Activated CD8-positive, alpha-beta memory T cell treated with anti-CD3 and anti-CD28 coated beads, Interleukin-2, amount 10 ng/mL, durations not matched to agents 7 days and 5 days (primary cell): ENCODE measurements around the gene ADCY4. TPM values are rescaled to one million over a fixed set of nuclear protein-coding genes. Genes with fewer than 3 reads are reported as not detected.

ENCODE experiments used
- total RNA-seq, 2 experiments: library from RNA; stranded (reverse); gene quantifications; one replicate each; pipeline ENCODE4 v1.2.3, GENCODE V29; 2021

Gene ADCY4
- total RNA-seq, 2 experiments from 2014 or later, result 1.6 to 3.4 TPM

Other genes starting within 250 kb of the ADCY4 start
- gene PCK2, start 240.8 kb downstream of the ADCY4 start, total RNA-seq, result 10 to 100 TPM; 61.7 to 87.0 TPM
- gene DCAF11, start 220.3 kb downstream of the ADCY4 start, total RNA-seq, result 10 to 100 TPM; 86.3 to 94.4 TPM
- gene NRL, start 220.1 kb downstream of the ADCY4 start, total RNA-seq, result 1 to 10 TPM; 2.6 to 3.2 TPM
- gene FITM1, start 204.4 kb downstream of the ADCY4 start, total RNA-seq, result under 1 TPM; 0.77 to 0.91 TPM
- 100 to 1,000 TPM; 420 to 454 TPM for gene PSME1, start 198.9 kb downstream of the ADCY4 start, total RNA-seq
- gene EMC9, start 193.5 kb downstream of the ADCY4 start, total RNA-seq, result 10 to 100 TPM; 45.5 to 56.1 TPM
- 100 to 1,000 TPM; 577 to 623 TPM for gene PSME2, start 188.5 kb downstream of the ADCY4 start, total RNA-seq
- 100 to 1,000 TPM; 129 to 149 TPM for gene RNF31, start 187.6 kb downstream of the ADCY4 start, total RNA-seq
- gene IRF9, start 173.8 kb downstream of the ADCY4 start, total RNA-seq, result 100 to 1,000 TPM; 238 to 295 TPM
- 10 to 100 TPM; 52.9 to 92.8 TPM for gene REC8, start 163.0 kb downstream of the ADCY4 start, total RNA-seq
- 10 to 100 TPM; 32.4 to 54.9 TPM for gene IPO4, start 146.3 kb downstream of the ADCY4 start, total RNA-seq
- gene TM9SF1, start 139.6 kb downstream of the ADCY4 start, total RNA-seq, result 10 to 100 TPM; 26.7 to 32.8 TPM
- gene TSSK4, start 129.4 kb downstream of the ADCY4 start, total RNA-seq, result under 1 TPM in 1 of 2 experiments, not detected in 1; 0.42 TPM
- gene CHMP4A, start 121.6 kb downstream of the ADCY4 start, total RNA-seq, result 10 to 100 TPM; 80.5 to 82.5 TPM
- gene MDP1, start 119.0 kb downstream of the ADCY4 start, total RNA-seq, result 10 to 100 TPM; 11.4 to 16.9 TPM
- 100 to 1,000 TPM; 181 to 205 TPM for gene NEDD8, start 102.7 kb downstream of the ADCY4 start, total RNA-seq
- gene GMPR2, start 102.1 kb downstream of the ADCY4 start, total RNA-seq, result 10 to 100 TPM; 70.6 to 71.3 TPM
- gene TINF2, start 92.4 kb downstream of the ADCY4 start, total RNA-seq, result 100 to 1,000 TPM; 111 to 130 TPM
- gene TGM1, start 71.9 kb downstream of the ADCY4 start, total RNA-seq, result 1 to 10 TPM; 3.0 to 5.1 TPM
- 10 to 100 TPM; 34.3 to 44.6 TPM for gene RABGGTA, start 63.5 kb downstream of the ADCY4 start, total RNA-seq
- 10 to 100 TPM; 14.2 to 26.5 TPM for gene DHRS1, start 35.3 kb downstream of the ADCY4 start, total RNA-seq
- gene NOP9, start 35.2 kb downstream of the ADCY4 start, total RNA-seq, result 10 to 100 TPM; 34.2 to 38.3 TPM
- gene CIDEB, start 27.1 kb downstream of the ADCY4 start, total RNA-seq, result 10 to 100 TPM; 24.5 to 44.2 TPM
- gene LTB4R2, start 24.9 kb downstream of the ADCY4 start, total RNA-seq, result 10 to 100 TPM; 12.6 to 18.8 TPM
- gene LTB4R, start 23.6 kb downstream of the ADCY4 start, total RNA-seq, result 10 to 100 TPM; 15.6 to 32.5 TPM
- 10 to 100 TPM; 22.9 to 29.4 TPM for gene RIPK3, start 4.9 kb upstream of the ADCY4 start, total RNA-seq
- 1 to 10 TPM in 1 of 2 experiments, not detected in 1; 1.3 TPM for gene NFATC4, start 33.1 kb upstream of the ADCY4 start, total RNA-seq
- gene NYNRIN, start 63.9 kb upstream of the ADCY4 start, total RNA-seq, result under 1 TPM; 0.05 to 0.50 TPM
- 1 to 10 TPM; 5.0 to 7.1 TPM for gene CBLN3, start 94.6 kb upstream of the ADCY4 start, total RNA-seq
- 10 to 100 TPM; 73.3 to 81.2 TPM for gene KHNYN, start 94.9 kb upstream of the ADCY4 start, total RNA-seq
- 10 to 100 TPM; 45.6 to 45.9 TPM for gene SDR39U1, start 107.7 kb upstream of the ADCY4 start, total RNA-seq
- gene CMA1, start 173.2 kb upstream of the ADCY4 start, total RNA-seq, result not detected
- gene CTSG, start 241.2 kb upstream of the ADCY4 start, total RNA-seq, result not detected